Endothelial cell of umbilical vein (primary cell): Measurements from ENCODE around the gene ORMDL1. TPM values are rescaled to one million over a fixed set of nuclear protein-coding genes. Genes with fewer than 3 reads are reported as not detected.

ENCODE experiments used
- BruUV-seq: library from RNA; stranded (reverse); fragments of 400-500 nt; replicated peaks from 2 replicates; lab custom pipeline; 2021; lab: Mats Ljungman, UMichigan
- CTCF ChIA-PET: fragments of 300-600, 350-600 bp; sonication (Branson Sonifier 250); formaldehyde crosslinking; loops from one replicate; lab custom pipeline; 2021; ENCODE audit warnings: antibody characterized with exemption, inconsistent platforms; lab: Charles Lee
- POLR2A ChIA-PET: fragments of 300-600, 350-600 bp; sonication (Branson Sonifier 250); formaldehyde crosslinking; loops from one replicate; lab custom pipeline; 2021; ENCODE audit warnings: antibody characterized with exemption, inconsistent platforms; lab: Charles Lee
- DNase-seq: peaks from one replicate; pipeline ENCODE4 v3.0.0-alpha.2; 2011; ENCODE audit warnings: low read depth, low spot score
- FAIRE-seq: peaks from 2 replicates; lab custom pipeline; 2011; peaks lifted over from hg19 to GRCh38; lab: Jason Lieb, UNC
- H2AFZ ChIP-seq: 2 replicates; pipeline ENCODE4 v1.6.0; 2012; ENCODE audit warnings: low read depth, low read length, control low read depth, inconsistent platforms
- H3K27ac ChIP-seq: 2 replicates; pipeline ENCODE4 v1.5.1; 2011; ENCODE audit warnings: low read depth, mild to moderate bottlenecking, control low read depth, low read length, moderate library complexity; ENCODE audit not compliant: insufficient read depth
- H3K27me3 ChIP-seq, 2 experiments: 2 replicates each; pipeline versions ENCODE4 v1.6.0 to v1.6.1; 2011; ENCODE audit warnings: low read length in 2 of 2, mixed read lengths in 1 of 2; ENCODE audit not compliant: control insufficient read depth in 2 of 2, insufficient read depth in 2 of 2
- H3K36me3 ChIP-seq, 2 experiments: 2 replicates in 1 of 2; 3 replicates in 1 of 2; pipeline ENCODE4 v1.5.1; 2011; ENCODE audit warnings: low read length in 2 of 2, mild to moderate bottlenecking in 1 of 2, moderate library complexity in 1 of 2; ENCODE audit not compliant: control insufficient read depth in 2 of 2, insufficient read depth in 2 of 2; ENCODE audit errors: extremely low read depth in 1 of 2
- H3K4me1 ChIP-seq: 3 replicates; pipeline ENCODE4 v1.5.1; 2011; ENCODE audit warnings: mild to moderate bottlenecking, low read length; ENCODE audit not compliant: control insufficient read depth, insufficient read depth; ENCODE audit errors: extremely low read depth
- H3K4me2 ChIP-seq: 2 replicates; pipeline ENCODE4 v1.6.1; 2011; ENCODE audit warnings: low read length, control low read depth, mixed read lengths; ENCODE audit not compliant: insufficient read depth
- H3K4me3 ChIP-seq, 3 experiments: fragments of 200-600 bp in 1 of 3; sonication (generic), shearing (Covaris generic) in 1 of 3; replicated peaks in 1 of 3; 2 replicates each; pipeline ENCODE4 v1.5.1; 2011 to 2016; ENCODE audit warnings: control low read depth in 3 of 3, low read length in 3 of 3, mild to moderate bottlenecking in 2 of 3, inconsistent platforms in 1 of 3, low read depth in 1 of 3, moderate library complexity in 1 of 3; ENCODE audit not compliant: insufficient read depth in 1 of 3
- H3K79me2 ChIP-seq: 2 replicates; pipeline ENCODE4 v1.6.0; 2012; ENCODE audit warnings: low read length, inconsistent platforms; ENCODE audit not compliant: control insufficient read depth, insufficient read depth
- H3K9ac ChIP-seq: replicated peaks from 2 replicates; pipeline ENCODE3; 2011; ENCODE audit warnings: low read length, control low read depth; ENCODE audit not compliant: insufficient read depth; ENCODE audit errors: extremely low read depth
- H3K9me1 ChIP-seq: replicated peaks from 3 replicates; pipeline ENCODE4 v1.6.0; 2011; ENCODE audit warnings: mild to moderate bottlenecking, low read length; ENCODE audit not compliant: control insufficient read depth, insufficient read depth; ENCODE audit errors: extremely low read depth
- H3K9me3 ChIP-seq: replicated peaks from 2 replicates; pipeline ENCODE4 v1.5.1; 2012; ENCODE audit warnings: low read length, inconsistent platforms; ENCODE audit not compliant: control insufficient read depth, insufficient read depth
- H4K20me1 ChIP-seq: replicated peaks from 2 replicates; pipeline ENCODE3; 2011; ENCODE audit warnings: mild to moderate bottlenecking, low read length; ENCODE audit not compliant: control insufficient read depth, insufficient read depth; ENCODE audit errors: extremely low read depth
- FOS ChIP-seq: IDR thresholded peaks from 2 replicates; pipeline ENCODE4 v1.6.1; 2011; ENCODE audit warnings: mild to moderate bottlenecking, low read length, moderate library complexity, borderline replicate concordance; ENCODE audit not compliant: insufficient read depth
- JUN ChIP-seq: IDR thresholded peaks from 2 replicates; pipeline ENCODE4 v1.6.1; 2011; ENCODE audit warnings: borderline replicate concordance, low read depth; ENCODE audit not compliant: insufficient read length, insufficient read depth
- MYC ChIP-seq: IDR thresholded peaks from one replicate; pipeline ENCODE4 v1.6.1; 2011; ENCODE audit warnings: mild to moderate bottlenecking, low read depth, low read length
- POLR2AphosphoS5 ChIP-seq: IDR thresholded peaks from 2 replicates; pipeline ENCODE4 v1.6.1; 2012; ENCODE audit warnings: low read depth, mild to moderate bottlenecking, control low read depth, low read length, moderate library complexity; ENCODE audit not compliant: insufficient read depth
- dilution Hi-C: fragments of 300-500 bp; cut with MboI; formaldehyde crosslinking; loops from one replicate; pipeline ENCODE4 v1.15.0; 2019; ENCODE audit warnings: low sequenced_read_pairs; ENCODE audit not compliant: extremely low pct_ligation_motif_present
- intact Hi-C: fragments of 100-400 bp; cut with micrococcal nuclease; formaldehyde crosslinking; loops from one replicate; pipeline ENCODE4 v1.10.0; 2022
- polyA plus RNA-seq, 4 experiments: library from polyadenylated mRNA; depleted of rRNA in 3 of 4; stranded (reverse) in 3 of 4; unstranded in 1 of 4; fragments of >200 nt; gene quantifications; 2 replicates each; pipeline versions ENCODE4 v1.2.1 to v1.2.3, GENCODE V29; 2011 to 2012; ENCODE audit warnings: missing spikeins in 1 of 4
- total RNA-seq: library from RNA; stranded (reverse); gene quantifications from 2 replicates; pipeline ENCODE4 v1.2.3, GENCODE V29; 2021
- TF ChIP-seq, protein P1 (sequence below): IDR thresholded peaks from 2 replicates; pipeline ENCODE4 v1.6.1; 2011; ENCODE audit not compliant: insufficient read depth, insufficient read length
- TF ChIP-seq, protein P2 (sequence below), 2 donors: IDR thresholded peaks; 1 replicate in 1 of 2; 2 replicates in 1 of 2; pipeline ENCODE4 v1.5.1; 2011; ENCODE audit warnings: low read length in 2 of 2, mild to moderate bottlenecking in 2 of 2, moderate library complexity in 2 of 2, control low read depth in 1 of 2, inconsistent platforms in 1 of 2, low read depth in 1 of 2; ENCODE audit not compliant: insufficient read depth in 1 of 2; ENCODE audit errors: extremely low read depth in 1 of 2

The ORMDL1 gene
- total and polyA plus RNA-seq, 2 donors (not counting 3 experiments of a cell fraction or from before 2014, with no cell fraction given), result 54.5 to 58.0 TPM

DNA sequence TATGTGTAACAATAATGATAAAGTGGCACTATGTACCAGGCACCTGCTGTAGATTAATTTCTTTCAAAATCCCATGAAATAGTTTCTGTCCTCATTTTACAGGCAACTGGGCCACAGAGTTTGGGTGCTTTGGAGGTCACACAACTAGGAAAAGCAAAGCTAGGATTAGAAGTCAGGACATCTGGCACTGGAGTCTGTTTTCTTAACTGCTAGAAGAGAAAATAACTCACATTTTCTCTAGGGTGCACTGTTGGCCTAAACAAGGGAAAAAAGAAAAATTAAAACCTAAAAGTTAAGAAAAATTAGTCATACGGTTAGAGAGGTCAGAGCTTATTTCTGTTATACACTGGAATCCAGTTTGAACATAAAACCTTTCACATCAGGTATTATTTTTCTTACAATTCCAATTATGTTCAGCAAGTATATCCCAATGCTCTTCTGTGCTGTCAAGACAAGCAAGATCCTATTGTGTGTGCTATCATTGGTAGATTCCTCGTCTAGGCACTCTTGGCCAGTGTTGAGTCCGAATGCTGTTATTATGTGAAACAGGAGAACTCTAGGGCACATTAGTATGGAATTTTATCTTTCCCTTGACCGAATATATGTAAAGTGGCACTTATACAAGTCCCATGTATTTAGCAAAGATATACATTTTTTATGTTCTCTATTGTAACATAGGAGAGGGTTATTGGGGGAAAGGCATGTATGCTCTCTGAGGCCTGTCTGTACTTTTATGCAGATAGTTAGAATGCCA, 20.1 kb downstream of the ORMDL1 start:
- no TSS peak for BruUV-seq
- CTCF ChIA-PET, result interaction anchor here (1.7 to 4.6 kb wide), 5 partner anchors 12 to 307 kb away, joined by 4 to 32 read pairs (median 16); partner anchors contain the start of genes ANKAR and ASNSD1
- no peak for FAIRE-seq
- Histone ChIP-seq H3K36me3 (peaks cover 0 to 4% of the 10 kb centered on the region in 2 experiments), H2AFZ (no peak overlapping the region), H4K20me1 (no peaks in the 10 kb centered on the region), H3K79me2 (no peaks in the 10 kb centered on the region), H3K27ac (no peak overlapping the region), H3K4me2 (peak overlapping the region; percentile 93), H3K4me1 (peaks cover 11% of the 10 kb centered on the region), H3K9me1 (no peaks in the 10 kb centered on the region), H3K9me3 (no peaks in the 10 kb centered on the region), H3K4me3 (no peak overlapping the region), H3K27me3 (no peaks in the 10 kb centered on the region), H3K9ac (no peak overlapping the region)
- no peak for DNase-seq
- intact Hi-C loops (loop anchor here (1.0 to 2.0 kb wide), 3 partner anchors 20 to 555 kb away; partner anchors contain the start of genes ANKAR, HIBCH, ORMDL1 and PMS1), dilution Hi-C loops (no loop called here)
- POLR2A ChIA-PET, result no interaction called here
- TF ChIP-seq, protein P1, sequence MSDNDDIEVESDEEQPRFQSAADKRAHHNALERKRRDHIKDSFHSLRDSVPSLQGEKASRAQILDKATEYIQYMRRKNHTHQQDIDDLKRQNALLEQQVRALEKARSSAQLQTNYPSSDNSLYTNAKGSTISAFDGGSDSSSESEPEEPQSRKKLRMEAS, result no peak
- TF ChIP-seq, protein P2, sequence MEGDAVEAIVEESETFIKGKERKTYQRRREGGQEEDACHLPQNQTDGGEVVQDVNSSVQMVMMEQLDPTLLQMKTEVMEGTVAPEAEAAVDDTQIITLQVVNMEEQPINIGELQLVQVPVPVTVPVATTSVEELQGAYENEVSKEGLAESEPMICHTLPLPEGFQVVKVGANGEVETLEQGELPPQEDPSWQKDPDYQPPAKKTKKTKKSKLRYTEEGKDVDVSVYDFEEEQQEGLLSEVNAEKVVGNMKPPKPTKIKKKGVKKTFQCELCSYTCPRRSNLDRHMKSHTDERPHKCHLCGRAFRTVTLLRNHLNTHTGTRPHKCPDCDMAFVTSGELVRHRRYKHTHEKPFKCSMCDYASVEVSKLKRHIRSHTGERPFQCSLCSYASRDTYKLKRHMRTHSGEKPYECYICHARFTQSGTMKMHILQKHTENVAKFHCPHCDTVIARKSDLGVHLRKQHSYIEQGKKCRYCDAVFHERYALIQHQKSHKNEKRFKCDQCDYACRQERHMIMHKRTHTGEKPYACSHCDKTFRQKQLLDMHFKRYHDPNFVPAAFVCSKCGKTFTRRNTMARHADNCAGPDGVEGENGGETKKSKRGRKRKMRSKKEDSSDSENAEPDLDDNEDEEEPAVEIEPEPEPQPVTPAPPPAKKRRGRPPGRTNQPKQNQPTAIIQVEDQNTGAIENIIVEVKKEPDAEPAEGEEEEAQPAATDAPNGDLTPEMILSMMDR (IDR thresholded peaks at IDR 0.05; ENCODE audit: extremely low read depth in 1 of 2, insufficient read depth in 1 of 2, low read depth in 1 of 2, low read length in 2 of 2), result no peak
- TF ChIP-seq JUN (no peak), MYC (no peak), FOS (no peak), POLR2AphosphoS5 (no peak)
